ENCODE results near the gene POGK. TPM values are rescaled to one million over a fixed set of nuclear protein-coding genes. Genes with fewer than 3 reads are reported as not detected.

The POGK gene
- total RNA-seq, 2 experiments from 2014 or later, result 66.9 to 68.1 TPM

DNA sequence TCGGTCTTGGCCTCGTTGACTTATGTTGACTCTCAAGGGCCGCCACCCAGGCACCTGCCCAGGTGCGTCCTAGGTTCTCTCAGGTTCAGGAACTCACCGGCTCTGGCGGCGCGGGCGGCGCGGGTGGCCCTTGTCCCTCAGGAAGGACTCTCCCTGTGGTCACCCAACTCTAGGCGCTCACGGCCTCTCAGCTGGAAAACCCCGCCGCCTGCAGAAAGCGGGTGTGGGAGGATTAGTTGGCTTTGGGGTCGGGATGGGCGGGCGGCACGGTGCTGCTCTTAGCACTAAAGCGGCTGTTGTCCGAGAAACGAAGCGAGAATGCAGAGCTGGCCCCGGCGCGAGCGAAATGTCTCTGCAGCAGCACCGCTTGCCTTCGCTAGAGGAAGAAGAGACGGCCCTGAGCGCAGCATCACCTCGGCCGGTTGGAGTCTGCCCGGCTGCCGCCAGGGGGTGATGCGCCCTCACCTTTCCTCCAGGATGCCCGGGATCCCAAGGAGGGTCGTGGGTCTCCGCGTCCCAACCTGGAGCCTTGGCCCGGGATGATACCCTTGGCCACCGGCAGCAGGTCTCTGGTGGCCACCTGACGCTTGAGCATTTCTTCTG, 44.9 kb downstream of the POGK start:
- POLR2A ChIA-PET, result no interaction called here
- CTCF ChIA-PET, result interaction anchor here (1.4 kb wide), 1 partner anchor 26 kb away, joined by 6 read pairs; no protein-coding TSS in a partner anchor

DNA sequence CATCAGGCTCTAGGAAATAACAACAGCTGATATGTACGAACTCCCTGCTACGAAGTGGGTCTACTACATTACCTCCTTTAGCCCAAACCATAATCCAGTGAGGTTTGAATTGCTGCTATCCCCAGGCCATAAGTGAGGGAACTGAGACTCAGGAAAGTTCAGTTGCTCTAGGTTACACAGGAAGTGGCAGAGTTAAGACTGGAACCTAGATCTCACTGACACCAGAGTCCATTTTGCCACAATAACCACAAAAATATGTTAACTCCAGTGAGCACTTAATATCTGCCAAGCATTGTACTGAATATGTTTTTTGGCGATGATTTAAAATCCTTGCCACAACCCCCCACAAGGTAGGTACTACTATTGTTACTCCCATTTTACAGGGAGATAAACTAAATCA, 45.7 kb downstream of the POGK start:
- ChIA-PET POLR2A (no interaction called here), CTCF (no interaction called here)

DNA sequence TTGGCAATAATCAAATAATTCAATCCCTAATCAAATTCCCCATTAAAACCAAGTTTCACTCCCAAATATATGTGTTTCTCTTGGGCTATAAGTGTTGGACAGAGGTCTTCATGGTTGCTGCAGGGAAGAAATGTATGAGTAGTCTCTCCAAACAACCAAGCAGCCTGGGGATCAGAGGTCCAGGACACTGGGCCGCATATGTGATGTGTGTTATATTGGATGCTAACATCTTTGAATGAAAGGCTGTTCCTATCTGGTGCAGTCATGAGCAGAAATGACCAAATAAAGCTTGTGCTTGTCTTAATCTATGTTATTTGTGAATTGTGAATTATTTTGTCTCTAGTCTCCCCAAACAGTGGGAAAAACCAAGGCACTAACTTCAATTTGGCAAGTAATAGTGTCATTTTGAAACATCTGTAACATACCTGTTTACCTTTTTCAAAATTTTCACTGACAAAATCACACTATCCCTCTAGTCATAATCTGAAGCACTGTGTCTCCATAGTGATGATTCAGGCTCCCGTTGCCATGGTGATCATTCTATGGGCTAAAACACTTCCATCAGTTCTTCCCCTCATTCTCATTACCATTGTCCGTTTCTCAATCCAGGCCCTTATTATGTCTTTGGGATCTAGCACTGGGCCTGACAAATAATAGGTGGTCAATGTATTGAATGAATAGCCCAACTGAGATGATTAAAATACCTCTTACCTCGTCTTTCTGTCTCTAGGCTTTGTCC, 49.3 kb downstream of the POGK start:
- ChIA-PET CTCF (no interaction called here), POLR2A (no interaction called here)

DNA sequence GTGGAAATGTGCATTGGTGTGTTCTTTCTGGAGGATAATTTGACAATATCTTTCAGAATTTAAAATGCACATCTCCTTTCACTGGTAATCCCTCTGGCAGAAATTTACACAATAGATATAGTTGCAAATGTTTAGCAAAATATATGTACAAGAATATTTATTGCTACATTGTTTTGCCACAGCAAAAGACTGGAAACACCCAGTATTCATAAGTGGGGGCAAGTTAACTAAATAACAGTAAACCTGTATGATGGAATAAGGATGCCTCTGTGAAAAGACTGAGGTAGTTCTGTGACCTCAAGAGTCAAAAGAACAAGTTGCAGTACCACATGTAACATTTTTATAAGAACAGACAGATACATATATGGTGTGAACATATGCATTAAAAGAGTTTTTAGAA, 50.5 kb downstream of the POGK start:
- ChIA-PET CTCF (no interaction called here), POLR2A (no interaction called here)

DNA sequence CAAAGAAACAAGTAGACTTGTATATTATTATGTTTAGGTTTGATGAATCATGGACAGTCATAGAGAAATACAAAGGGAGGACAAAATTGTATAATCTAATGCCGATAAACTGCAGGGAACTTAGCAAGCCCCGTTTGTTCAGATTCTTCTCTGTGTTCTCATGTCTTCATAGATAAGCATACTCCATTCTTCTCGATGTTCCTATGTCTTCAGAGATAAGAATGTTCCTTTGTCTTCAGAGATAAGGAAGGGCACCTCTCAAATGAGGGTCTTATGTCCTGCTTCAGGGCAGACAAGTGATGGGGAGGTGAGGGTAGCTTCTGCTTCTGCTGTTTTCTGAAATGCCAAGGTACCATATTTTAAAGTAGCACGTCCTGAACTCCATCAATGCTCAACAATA, 56.5 kb downstream of the POGK start:
- ChIA-PET POLR2A (no interaction called here), CTCF (no interaction called here)

DNA sequence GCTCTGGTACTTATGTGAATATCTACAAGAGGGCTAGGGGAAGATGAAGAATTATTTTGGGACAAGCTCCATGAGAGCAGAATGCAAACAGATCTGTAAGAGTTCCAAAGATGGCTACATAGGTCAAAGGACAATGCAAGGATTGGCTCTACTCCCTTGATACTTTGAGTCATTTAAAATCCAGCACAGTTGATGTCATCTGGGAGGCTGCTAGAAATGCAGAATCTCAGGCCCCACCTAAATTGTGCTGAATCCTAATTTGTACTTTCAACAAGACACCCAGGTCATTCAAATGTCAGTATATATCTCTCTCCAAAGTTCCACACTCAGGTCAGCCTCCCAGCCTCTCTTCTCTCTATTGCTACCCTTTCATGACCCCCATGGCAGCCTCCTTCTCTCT, 60.5 kb downstream of the POGK start:
- ChIA-PET POLR2A (no interaction called here), CTCF (interaction anchor here (0.9 to 3.0 kb wide), 2 partner anchors 11 to 159 kb away, joined by 4 to 10 read pairs; no protein-coding TSS in a partner anchor)

DNA sequence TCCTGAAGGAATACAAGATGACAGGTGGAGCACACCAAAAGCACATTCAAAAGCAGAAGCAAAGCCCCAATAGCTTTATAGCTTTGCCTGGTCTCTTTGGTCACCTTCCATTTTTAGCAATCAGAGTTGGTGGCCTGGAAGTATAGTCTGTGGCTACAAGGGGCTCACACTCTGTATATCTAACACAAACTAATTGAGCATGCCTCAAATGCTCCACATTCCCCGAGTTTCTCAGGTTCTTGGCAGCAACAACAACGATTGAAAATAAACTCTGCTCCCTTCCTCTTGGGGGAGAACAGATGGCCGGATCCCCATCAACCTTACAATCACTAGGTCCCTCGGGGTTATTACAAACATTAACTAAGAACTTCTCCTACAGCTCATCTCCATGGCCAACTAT, 61.7 kb downstream of the POGK start:
- ChIA-PET POLR2A (no interaction called here), CTCF (interaction anchor here (3.0 kb wide), 1 partner anchor 158 kb away, joined by 10 read pairs; no protein-coding TSS in a partner anchor)

DNA sequence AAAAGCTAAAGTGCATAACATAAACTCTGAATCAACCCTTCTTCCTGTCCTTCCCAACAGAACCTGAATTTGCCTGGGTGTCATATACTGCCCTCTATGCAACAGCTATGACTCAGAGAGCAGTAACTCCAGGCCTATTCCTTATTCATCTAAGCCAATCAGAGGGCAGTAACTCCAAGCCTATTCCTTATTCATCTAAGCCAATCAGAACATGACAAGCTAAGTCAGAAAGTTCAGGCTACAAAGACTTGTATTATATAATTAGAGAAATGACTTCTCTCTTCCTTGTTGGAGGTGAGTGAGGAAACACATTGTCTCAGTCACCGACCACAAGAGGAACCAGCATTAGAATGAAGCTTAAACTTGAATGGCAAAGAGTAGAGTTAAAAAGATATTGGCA, 63.0 kb downstream of the POGK start:
- ChIA-PET POLR2A (no interaction called here), CTCF (interaction anchor here (1.4 to 3.0 kb wide), 2 partner anchors 8 to 156 kb away, joined by 3 to 10 read pairs; no protein-coding TSS in a partner anchor)

DNA sequence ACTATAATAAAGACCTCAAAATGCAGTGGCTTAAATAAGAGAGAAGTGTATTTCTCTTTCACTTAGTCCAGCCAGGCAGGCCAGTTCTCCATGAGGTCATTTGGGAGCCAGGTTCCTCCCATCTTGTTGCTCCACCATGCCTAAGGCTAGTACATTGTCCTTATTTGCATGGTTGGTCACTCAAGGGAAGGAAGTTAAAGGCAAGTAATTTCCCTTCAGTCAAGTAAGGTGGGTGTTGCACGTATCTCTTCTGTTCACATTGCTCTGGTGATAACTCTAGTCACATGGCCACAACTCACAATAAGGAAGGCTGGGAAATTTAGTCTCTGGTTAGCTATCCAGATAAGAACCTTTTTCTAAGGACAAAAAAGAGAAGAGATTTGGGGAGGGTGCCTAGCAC, 64.0 kb downstream of the POGK start:
- CTCF ChIA-PET, result interaction anchor here (3.9 kb wide), 1 partner anchor 156 kb away, joined by 33 read pairs; no protein-coding TSS in a partner anchor
- POLR2A ChIA-PET, result no interaction called here

DNA sequence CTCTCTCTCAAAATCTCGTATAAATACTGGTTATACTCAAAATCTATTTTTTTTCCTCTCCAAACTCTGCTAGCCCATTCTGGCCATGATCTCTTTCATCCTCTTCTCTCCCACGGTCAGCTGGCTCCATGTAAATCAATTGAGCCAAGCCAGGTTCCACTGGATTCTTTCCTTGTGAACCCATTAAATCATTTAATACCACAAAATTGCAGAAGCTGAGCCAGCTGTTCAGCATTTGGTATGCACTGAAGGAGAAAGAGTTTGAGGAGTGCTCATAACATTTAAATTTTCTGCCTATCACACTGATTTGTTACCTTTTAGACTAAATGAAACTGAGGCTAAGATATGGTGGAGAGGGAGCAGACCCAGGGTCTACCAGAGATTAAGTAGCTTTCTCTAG, 65.9 kb downstream of the POGK start:
- POLR2A ChIA-PET, result no interaction called here
- CTCF ChIA-PET, result interaction anchor here (1.0 to 3.9 kb wide), 4 partner anchors 8 to 315 kb away, joined by 3 to 33 read pairs (median 4); partner anchors contain the start of genes POGK and POU2F1

DNA sequence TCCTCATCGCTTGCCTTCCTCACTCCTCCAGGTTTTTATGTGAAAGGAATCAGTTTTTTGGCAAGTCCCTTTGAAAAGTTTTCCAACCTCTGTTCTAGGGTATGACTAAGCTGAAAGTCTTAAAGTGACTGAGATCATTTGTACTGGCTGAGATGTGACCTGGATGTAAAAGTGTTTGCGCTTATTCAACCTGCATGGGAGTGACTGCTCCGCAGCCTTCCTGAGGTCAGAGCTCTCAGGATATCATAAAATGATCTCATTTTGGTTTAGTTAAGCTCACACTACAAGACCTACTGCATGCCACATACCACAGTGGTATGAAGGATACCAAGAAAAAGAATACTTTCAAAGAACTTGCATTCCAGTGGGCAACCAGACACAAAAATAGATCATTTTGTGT, 66.6 kb downstream of the POGK start:
- CTCF ChIA-PET, result interaction anchor here (1.0 to 3.9 kb wide), 4 partner anchors 9 to 314 kb away, joined by 4 to 33 read pairs (median 4); partner anchors contain the start of gene POU2F1
- POLR2A ChIA-PET, result interaction anchor here (0.7 to 1.0 kb wide), 3 partner anchors 30 to 138 kb away, joined by 3 to 4 read pairs (median 3); partner anchors contain the start of gene TADA1

Other genes with a start within 250 kb of the POGK start
- gene TADA1, start 36.8 kb downstream of the POGK start, total RNA-seq, result 10 to 100 TPM; 18.2 to 18.7 TPM
- 1 to 10 TPM; 4.9 to 5.9 TPM for gene ILDR2, start 136.1 kb downstream of the POGK start, total RNA-seq
- under 1 TPM in 1 of 2 experiments, not detected in 1; 0.13 TPM for gene MAEL, start 149.8 kb downstream of the POGK start, total RNA-seq

Measured in activated CD8-positive, alpha-beta memory T cell treated with anti-CD3 and anti-CD28 coated beads for 36 hours (primary cell).